Adrenal gland (tissue), 5 donors: ENCODE measurements around the gene CAPS2.

Experiments used
- CTCF ChIP-seq, 6 experiments: fragments of 450-650 bp in 4 of 6; fragments of 200-600 bp in 2 of 6; sonication (generic) in 1 of 6; IDR thresholded peaks; 1 replicate in 5 of 6; 2 replicates in 1 of 6; pipeline versions ENCODE4 v1.5.1 to v1.8.0; 2016 to 2021; ENCODE audit warnings: antibody characterized with exemption in 6 of 6, mild to moderate bottlenecking in 2 of 6, moderate library complexity in 1 of 6
- POLR2A ChIP-seq, 2 donors: fragments of 450-650 bp; IDR thresholded peaks; one replicate each; pipeline ENCODE4 v1.6.1; 2017; ENCODE audit warnings: antibody characterized with exemption in 2 of 2, mild to moderate bottlenecking in 2 of 2, moderate library complexity in 1 of 2
- donor health status: DM: no; HTN: no; CAD: no.

GRCh38 chr12:75271576-75271975, 58.5 kb downstream of the CAPS2 start:
- TF ChIP-seq CTCF (IDR thresholded peaks at IDR 0.05) (no peak), POLR2A (IDR thresholded peaks at IDR 0.05) (no peak)
